Muscle layer of duodenum (tissue), 2 donors: Measurements from ENCODE around the gene CILP2.

Experiments used
- H3K27ac ChIP-seq: one replicate; pipeline ENCODE4 v1.7.0; 2013; ENCODE audit warnings: mild to moderate bottlenecking, low read length
- H3K27me3 ChIP-seq: one replicate; pipeline ENCODE4 v1.7.0; 2013; ENCODE audit warnings: low read depth, mild to moderate bottlenecking, control low read depth, low read length
- H3K36me3 ChIP-seq, 2 donors: one replicate each; pipeline ENCODE4 v1.7.0; 2013; ENCODE audit warnings: low read length in 2 of 2, control low read depth in 1 of 2, mild to moderate bottlenecking in 1 of 2; ENCODE audit not compliant: insufficient read depth in 2 of 2, control insufficient read depth in 1 of 2
- H3K4me1 ChIP-seq, 2 donors: one replicate each; pipeline ENCODE4 v1.7.0; 2013; ENCODE audit warnings: low read length in 2 of 2, mild to moderate bottlenecking in 2 of 2, control low read depth in 1 of 2, moderate library complexity in 1 of 2; ENCODE audit not compliant: insufficient read depth in 2 of 2, control insufficient read depth in 1 of 2
- H3K4me3 ChIP-seq, 2 donors: one replicate each; pipeline ENCODE4 v1.7.0; 2013; ENCODE audit warnings: low read length in 2 of 2, low read depth in 1 of 2, mild to moderate bottlenecking in 1 of 2
- H3K9me3 ChIP-seq, 2 donors: one replicate each; pipeline ENCODE4 v1.7.0; 2013; ENCODE audit warnings: low read length in 2 of 2, control low read depth in 1 of 2, mild to moderate bottlenecking in 1 of 2; ENCODE audit not compliant: control insufficient read depth in 1 of 2
- donor health status: healthy.

Gene CILP2

DNA sequence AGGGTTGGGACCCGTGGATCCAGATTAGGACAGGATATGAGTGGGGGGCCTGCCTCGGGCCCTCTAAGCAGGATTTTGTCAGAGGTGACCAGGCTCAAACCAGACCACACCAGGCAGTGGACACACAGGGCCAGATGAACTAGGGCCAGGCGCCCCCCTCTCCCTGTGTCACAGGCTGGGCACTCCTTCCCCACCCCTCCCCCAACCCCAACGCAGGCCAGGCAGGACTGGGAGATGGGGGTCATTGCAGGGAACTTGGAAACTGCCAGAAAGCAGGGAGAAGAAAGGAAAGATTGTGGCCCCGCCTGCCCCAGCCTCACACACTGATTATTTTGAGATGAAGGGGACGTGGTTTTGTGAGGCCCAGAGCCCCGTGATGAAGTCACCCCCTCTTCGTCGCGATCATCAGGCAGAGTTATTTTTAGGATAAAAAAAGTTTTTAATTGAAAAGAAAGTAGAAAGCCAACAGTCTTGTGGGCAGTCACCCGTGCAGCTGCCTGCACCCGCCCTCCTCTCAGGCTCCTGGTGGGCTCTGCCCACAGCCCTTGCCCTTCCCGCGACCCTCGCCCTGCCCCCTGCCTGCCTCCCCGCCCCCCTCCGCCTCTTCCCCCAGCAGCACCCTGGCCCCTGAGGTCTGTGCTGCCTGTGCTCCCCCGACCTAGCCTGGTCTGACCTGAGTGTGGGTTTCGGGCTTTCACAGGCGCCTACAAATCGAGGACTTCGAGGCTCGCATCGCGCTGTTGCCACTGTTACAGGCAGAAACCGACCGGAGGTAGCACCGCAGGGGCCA is 11.3 kb upstream of the CILP2 start:
- no peaks in the 10 kb centered on the region for H3K9me3 ChIP-seq
- peaks cover 4 to 31% of the 10 kb centered on the region in 2 donors for H3K36me3 ChIP-seq
- peaks cover 0 to 5% of the 10 kb centered on the region in 2 donors for H3K4me1 ChIP-seq
- no peaks in the 10 kb centered on the region for H3K27me3 ChIP-seq
- no peak overlapping the region for H3K4me3 ChIP-seq
- no peak overlapping the region for H3K27ac ChIP-seq

- Histone ChIP-seq H3K4me3 (no peak overlapping the region), H3K4me1 (peaks cover 0 to 9% of the 10 kb centered on the region in 2 donors), H3K9me3 (no peaks in the 10 kb centered on the region), H3K27me3 (no peaks in the 10 kb centered on the region), H3K36me3 (peaks cover 4 to 31% of the 10 kb centered on the region in 2 donors), H3K27ac (no peak overlapping the region)
These were observed 10.8 kb upstream of the CILP2 start for GRCh38 chr19:19527371-19527656.

GRCh38 chr19:19527674-19528625 is 10.1 kb upstream of the CILP2 start:
- Histone ChIP-seq H3K27ac (no peak overlapping the region), H3K9me3 (no peaks in the 10 kb centered on the region), H3K36me3 (peaks cover 4 to 31% of the 10 kb centered on the region in 2 donors), H3K4me1 (peaks cover 0 to 14% of the 10 kb centered on the region in 2 donors), H3K4me3 (no peak overlapping the region), H3K27me3 (no peaks in the 10 kb centered on the region)

- Histone ChIP-seq H3K4me1 (peaks cover 0 to 14% of the 10 kb centered on the region in 2 donors), H3K27ac (no peak within 1 kb of the TSS), H3K9me3 (no peaks in the 10 kb centered on the region), H3K27me3 (no peaks in the 10 kb centered on the region), H3K4me3 (no peak within 1 kb of the TSS), H3K36me3 (peaks cover 3 to 27% of the 10 kb centered on the region in 2 donors)
These were observed 9.2 kb upstream of the CILP2 start, which contains the start of gene YJEFN3 for GRCh38 chr19:19528721-19529490. Gene YJEFN3, plus strand, starts transcription at chr19:19528911. Its CDS starts 22 bp downstream, at chr19:19528933.

- peaks cover 0 to 14% of the 10 kb centered on the region in 2 donors for H3K4me1 ChIP-seq
These were observed 8.2 kb upstream of the CILP2 start for GRCh38 chr19:19529783-19530422.

GRCh38 chr19:19530423-19530804 is 7.7 kb upstream of the CILP2 start:
- H3K4me1 ChIP-seq: peaks cover 0 to 14% of the 10 kb centered on the region in 2 donors
- H3K4me3 ChIP-seq: no peak overlapping the region
- H3K36me3 ChIP-seq: peaks cover 0 to 24% of the 10 kb centered on the region in 2 donors
- H3K9me3 ChIP-seq: no peaks in the 10 kb centered on the region
- no peaks in the 10 kb centered on the region for H3K27me3 ChIP-seq
- no peak overlapping the region for H3K27ac ChIP-seq

More at GRCh38 chr19:19529783-19530422, 8.2 kb upstream of the CILP2 start:
- H3K27me3 ChIP-seq: no peaks in the 10 kb centered on the region
- H3K9me3 ChIP-seq: no peaks in the 10 kb centered on the region
- H3K4me3 ChIP-seq: no peak overlapping the region
- peaks cover 0 to 22% of the 10 kb centered on the region in 2 donors for H3K36me3 ChIP-seq
- no peak overlapping the region for H3K27ac ChIP-seq

DNA sequence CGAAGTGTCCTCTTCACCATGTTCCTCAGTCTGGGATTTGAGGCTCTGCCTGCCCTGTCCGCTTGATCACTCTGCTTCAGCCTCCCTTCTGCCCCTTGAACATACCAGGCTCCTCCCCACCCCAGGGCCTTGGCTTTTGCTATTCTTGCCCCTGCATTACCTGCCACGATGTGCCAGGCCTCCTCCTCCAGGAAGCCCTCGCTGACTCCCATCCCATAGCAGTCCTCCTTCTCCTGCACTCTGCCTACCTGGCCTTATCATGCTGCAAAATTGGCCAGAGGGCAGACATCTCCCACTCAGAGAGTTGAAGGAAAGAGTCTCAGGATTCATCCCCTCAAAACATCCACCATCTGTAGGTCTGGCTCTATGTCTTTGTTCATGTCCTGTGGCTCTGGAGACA is 7.2 kb upstream of the CILP2 start:
- Histone ChIP-seq H3K27me3 (no peaks in the 10 kb centered on the region), H3K27ac (no peak overlapping the region), H3K4me3 (no peak overlapping the region), H3K9me3 (no peaks in the 10 kb centered on the region), H3K36me3 (peaks cover 0 to 24% of the 10 kb centered on the region in 2 donors), H3K4me1 (peaks cover 0 to 14% of the 10 kb centered on the region in 2 donors)

- no peaks in the 10 kb centered on the region for H3K27me3 ChIP-seq
- peaks cover 0 to 13% of the 10 kb centered on the region in 2 donors for H3K36me3 ChIP-seq
- H3K9me3 ChIP-seq: no peaks in the 10 kb centered on the region
- H3K27ac ChIP-seq: no peak overlapping the region
- no peak overlapping the region for H3K4me3 ChIP-seq
- peaks cover 0 to 16% of the 10 kb centered on the region in 2 donors for H3K4me1 ChIP-seq
These were observed 5.9 kb upstream of the CILP2 start for GRCh38 chr19:19531951-19532805.

DNA sequence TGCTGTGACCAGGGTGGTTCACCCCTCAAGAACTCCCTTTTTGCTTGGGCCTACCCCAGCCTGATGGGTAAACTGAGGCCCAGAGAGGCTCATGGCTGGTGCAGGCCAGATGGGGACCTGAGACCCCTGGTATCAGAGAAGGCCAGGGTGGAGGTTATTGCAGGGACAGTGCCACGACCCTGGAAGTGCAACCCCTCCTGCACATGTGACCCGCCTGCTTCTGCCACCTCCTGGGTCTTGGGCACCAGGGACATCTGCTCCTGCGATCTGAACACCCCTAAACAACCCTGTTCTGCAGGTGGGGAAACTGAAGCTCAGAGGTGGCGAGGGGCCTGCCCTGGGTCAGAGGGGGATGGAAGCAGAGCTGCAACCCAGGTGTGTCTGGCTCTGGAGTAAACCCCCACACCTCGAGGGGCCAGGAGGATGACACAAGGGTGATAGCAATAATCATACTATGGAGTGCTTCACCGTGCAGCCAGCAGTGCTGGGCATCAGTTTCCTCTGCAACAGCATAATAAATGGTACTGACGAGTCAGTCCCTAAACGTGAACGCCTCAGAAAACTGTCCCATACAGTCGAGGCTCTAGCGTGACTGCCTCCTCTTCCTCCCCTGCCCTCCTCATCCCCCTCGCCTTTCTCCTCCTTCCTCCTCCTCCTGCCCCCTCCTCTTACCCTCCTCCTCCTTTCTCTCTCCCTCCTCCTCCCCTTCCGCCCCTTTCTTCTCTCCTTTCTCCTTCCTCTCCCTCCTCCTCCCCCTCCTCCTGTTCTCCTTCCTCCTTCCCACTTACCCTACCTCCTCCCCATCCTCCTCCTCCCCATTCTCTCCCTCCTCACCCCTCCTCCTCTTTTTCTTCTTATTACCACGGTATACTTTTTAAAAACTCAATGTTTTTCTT is 5.0 kb upstream of the CILP2 start:
- Histone ChIP-seq H3K27ac (no peak overlapping the region), H3K27me3 (peaks cover 3% of the 10 kb centered on the region)

More for the DNA sequence above, 5.0 kb upstream of the CILP2 start:
- Histone ChIP-seq H3K9me3 (no peaks in the 10 kb centered on the region), H3K36me3 (peaks cover 0 to 4% of the 10 kb centered on the region in 2 donors), H3K4me1 (peaks cover 0 to 24% of the 10 kb centered on the region in 2 donors), H3K4me3 (no peak overlapping the region)
